ENCODE results near the gene CABCOCO1. TPM values are rescaled to one million over a fixed set of nuclear protein-coding genes. Genes with fewer than 3 reads are reported as not detected.
A peak's percentile ranks its signal among the peaks of the same experiment; 100 is the strongest.

The CABCOCO1 gene
- total RNA-seq, 1 experiment from 2014 or later, result not detected

GRCh38 chr10:61757525-61758397, 95.0 kb downstream of the CABCOCO1 start:
- Histone ChIP-seq H4K20me1 (ENCODE audit: insufficient read depth) (no peaks in the 10 kb centered on the region), H3K27ac (ENCODE audit: low read depth, low read length) (no peak overlapping the region)

GRCh38 chr10:61758433-61758832, 95.7 kb downstream of the CABCOCO1 start:
- Histone ChIP-seq H3K27ac (ENCODE audit: low read depth, low read length) (no peak overlapping the region), H3K4me1 (ENCODE audit: control insufficient read depth in 1 of 2, insufficient read depth in 2 of 2, low read length in 2 of 2) (peaks cover 29 to 40% of the 10 kb centered on the region in 2 experiments; a peak in 3 of 4 replicates), H3K4me3 (replicated peaks in 1 of 2; ENCODE audit: low read depth in 1 of 2, low read length in 2 of 2) (no peak overlapping the region), H4K20me1 (ENCODE audit: insufficient read depth) (no peaks in the 10 kb centered on the region), H3K27me3 (ENCODE audit: insufficient read depth, low read length) (no peaks in the 10 kb centered on the region), H2AFZ (ENCODE audit: low read depth, low read length, poor library complexity, severe bottlenecking) (no peak overlapping the region), H3K36me3 (ENCODE audit: control insufficient read depth in 1 of 2, insufficient read depth in 2 of 2, low read length in 2 of 2) (no peaks in the 10 kb centered on the region), H3K9ac (ENCODE audit: low read length) (no peak overlapping the region), H3K79me2 (ENCODE audit: insufficient read depth, low read length) (no peaks in the 10 kb centered on the region), H3K9me3 (ENCODE audit: control insufficient read depth in 1 of 2, insufficient read depth in 1 of 2, low read depth in 1 of 2, low read length in 2 of 2) (no peaks in the 10 kb centered on the region), H3K9me2 (ENCODE audit: insufficient read depth) (no peaks in the 10 kb centered on the region), H3K4me2 (ENCODE audit: low read length) (no peak overlapping the region)
- ChIA-PET CTCF (no interaction called here), RAD21 (ENCODE audit: low non-redundant PET in 1 of 2, low total read pairs in 2 of 2, uncharacterized antibody in 2 of 2, unreplicated experiment in 2 of 2) (no interaction called here), POLR2A (no interaction called here)
- no TSS peak for BruUV-seq (replicated peaks)
- ATAC-seq (no peak), DNase-seq (ENCODE audit: low read depth, low spot score) (no peak)
- TF ChIP-seq SP1 (IDR thresholded peaks at IDR 0.05; ENCODE audit: low read depth) (no peak), YY1 (IDR thresholded peaks at IDR 0.05; ENCODE audit: extremely low read depth, insufficient replicate concordance, low read depth, low read length) (no peak), ELF1 (IDR thresholded peaks at IDR 0.05; ENCODE audit: borderline replicate concordance, low read depth) (no peak), POLR2A (IDR thresholded peaks at IDR 0.05; ENCODE audit: borderline replicate concordance, extremely low read depth, insufficient read depth, insufficient read length) (no peak), ZNF274 (IDR thresholded peaks at IDR 0.05; ENCODE audit: low read depth, low read length) (no peak), EGR1 (IDR thresholded peaks at IDR 0.05; ENCODE audit: low read depth) (no peak), CEBPB (IDR thresholded peaks at IDR 0.05; ENCODE audit: low read depth) (no peak)
- intact Hi-C loops (cut with micrococcal nuclease), result loop anchor here (10.0 kb wide), 1 partner anchor 486 kb away; no protein-coding TSS in a partner anchor

More at GRCh38 chr10:61757525-61758397, 95.0 kb downstream of the CABCOCO1 start:
- H2AFZ ChIP-seq (ENCODE audit: low read depth, low read length, poor library complexity, severe bottlenecking), result peak overlapping the region; percentile 8
- intact Hi-C loops (cut with micrococcal nuclease), result loop anchor here (10.0 kb wide), 1 partner anchor 487 kb away; no protein-coding TSS in a partner anchor
- ATAC-seq (peak; percentile 60), DNase-seq (ENCODE audit: low read depth, low spot score) (no peak)
- H3K4me1 ChIP-seq (ENCODE audit: control insufficient read depth in 1 of 2, insufficient read depth in 2 of 2, low read length in 2 of 2), result peaks cover 31 to 47% of the 10 kb centered on the region in 2 experiments; a peak in 3 of 4 replicates
- H3K4me3 ChIP-seq (replicated peaks in 1 of 2; ENCODE audit: low read depth in 1 of 2, low read length in 2 of 2), result no peak overlapping the region
- H3K27me3 ChIP-seq (ENCODE audit: insufficient read depth, low read length), result no peaks in the 10 kb centered on the region
- RAD21 ChIA-PET (ENCODE audit: low non-redundant PET in 1 of 2, low total read pairs in 2 of 2, uncharacterized antibody in 2 of 2, unreplicated experiment in 2 of 2), result no interaction called here
- no TSS peak for BruUV-seq (replicated peaks)
- no peaks in the 10 kb centered on the region for H3K79me2 ChIP-seq (ENCODE audit: insufficient read depth, low read length)
- TF ChIP-seq ZNF274 (IDR thresholded peaks at IDR 0.05; ENCODE audit: low read depth, low read length), result no peak
- peak; percentile 49; the same call in 1 of the 2 replicates for TF ChIP-seq SRF (IDR thresholded peaks at IDR 0.05; ENCODE audit: low read depth)
- TF ChIP-seq ELF1 (IDR thresholded peaks at IDR 0.05; ENCODE audit: borderline replicate concordance, low read depth), result peak; percentile 37
- TF ChIP-seq CEBPB (IDR thresholded peaks at IDR 0.05; ENCODE audit: low read depth), result no peak
- TF ChIP-seq SIN3A (IDR thresholded peaks at IDR 0.05; ENCODE audit: low read depth), result no peak
- TF ChIP-seq JUND (IDR thresholded peaks at IDR 0.05), result peak; percentile 70
- TF ChIP-seq CBX3 (IDR thresholded peaks at IDR 0.05; ENCODE audit: low read depth), result peak; percentile 85; the same call in 1 of the 2 replicates
- no peak for TF ChIP-seq EGR1 (IDR thresholded peaks at IDR 0.05; ENCODE audit: low read depth)
- TF ChIP-seq EZH2 (IDR thresholded peaks at IDR 0.05), result no peak
- 0 out of 2 replicates have a peak, but pooled peaks have one; percentile 15 for TF ChIP-seq SP1 (IDR thresholded peaks at IDR 0.05; ENCODE audit: low read depth)
- no peak for TF ChIP-seq ZFX (IDR thresholded peaks at IDR 0.05)
- TF ChIP-seq FOSL1 (IDR thresholded peaks at IDR 0.05; ENCODE audit: low read depth), result peak; percentile 77
- H3K9ac ChIP-seq (ENCODE audit: low read length), result no peak overlapping the region
- POLR2A ChIA-PET, result no interaction called here
- H3K9me3 ChIP-seq (ENCODE audit: control insufficient read depth in 1 of 2, insufficient read depth in 1 of 2, low read depth in 1 of 2, low read length in 2 of 2), result no peaks in the 10 kb centered on the region
- no peaks in the 10 kb centered on the region for H3K36me3 ChIP-seq (ENCODE audit: control insufficient read depth in 1 of 2, insufficient read depth in 2 of 2, low read length in 2 of 2)
- H3K9me2 ChIP-seq (ENCODE audit: insufficient read depth), result no peaks in the 10 kb centered on the region
- CTCF ChIA-PET, result interaction anchor here (0.7 kb wide), 1 partner anchor 62 kb away, joined by 3 read pairs; no protein-coding TSS in a partner anchor
- H3K4me2 ChIP-seq (ENCODE audit: low read length), result peak overlapping the region; percentile 2; the same call in 1 of the 2 replicates

All from HCT116 (cell line).